Fibroblast of skin of left biceps (primary cell): ENCODE results near the gene SIT1.

Experiments used
- DNase-seq, 2 experiments: peaks; one replicate each; pipeline ENCODE4 v3.0.0-alpha.2; 2013; ENCODE audit warnings: low read depth in 2 of 2

Gene SIT1

GRCh38 chr9:35606138-35606504 lies 44.6 kb downstream of the SIT1 start:
- DNase-seq = no peak

GRCh38 chr9:35605351-35606137 lies 45.2 kb downstream of the SIT1 start:
- DNase-seq = no peak

- no peak for DNase-seq
Observed at GRCh38 chr9:35604578-35605350, 46.0 kb downstream of the SIT1 start, which contains the start of gene TESK1. TESK1 (plus strand) TSS chr9:35605262; CDS start chr9:35605620, 358 bp downstream.

- DNase-seq = peak; percentile 99
Observed at GRCh38 chr9:35603986-35604577, 46.6 kb downstream of the SIT1 start.

- peak; percentile 71 to 74 for DNase-seq
Observed at GRCh38 chr9:35603506-35603985, 47.2 kb downstream of the SIT1 start.

- no peak for DNase-seq
Observed at GRCh38 chr9:35599763-35600604, 50.7 kb downstream of the SIT1 start.
